KOPT-K1 (cell line): ENCODE measurements around the gene ASB13.

Experiments used
- H3K27ac ChIP-seq: fragments of 200-600 bp; sonication (generic); 2 replicates; pipeline ENCODE4 v1.5.1; 2016; ENCODE audit warnings: antibody characterized with exemption, mild to moderate bottlenecking, low read depth, low read length; ENCODE audit not compliant: poor library complexity, severe bottlenecking
- H3K36me3 ChIP-seq: fragments of 200-600 bp; sonication (generic); 2 replicates; pipeline ENCODE4 v1.5.1; 2017; ENCODE audit warnings: antibody characterized with exemption, mild to moderate bottlenecking, low read length, moderate library complexity; ENCODE audit not compliant: insufficient read depth
- H3K9me3 ChIP-seq: fragments of 200-600 bp; sonication (generic); 2 replicates; pipeline ENCODE4 v1.5.1; 2017; ENCODE audit warnings: antibody characterized with exemption, low read length, mild to moderate bottlenecking; ENCODE audit not compliant: insufficient read depth, poor library complexity, severe bottlenecking

The ASB13 gene

GRCh38 chr10:5616046-5616445, 50.3 kb downstream of the ASB13 start:
- Histone ChIP-seq H3K27ac (no peak overlapping the region), H3K36me3 (no peaks in the 10 kb centered on the region), H3K9me3 (no peaks in the 10 kb centered on the region)

GRCh38 chr10:5615316-5615715, 51.1 kb downstream of the ASB13 start:
- no peaks in the 10 kb centered on the region for H3K36me3 ChIP-seq
- no peak overlapping the region for H3K27ac ChIP-seq
- H3K9me3 ChIP-seq: no peaks in the 10 kb centered on the region

- Histone ChIP-seq H3K36me3 (no peaks in the 10 kb centered on the region), H3K9me3 (no peaks in the 10 kb centered on the region), H3K27ac (no peak overlapping the region)
These were observed 52.2 kb downstream of the ASB13 start for GRCh38 chr10:5614155-5614721.

- Histone ChIP-seq H3K36me3 (no peaks in the 10 kb centered on the region), H3K27ac (no peak overlapping the region), H3K9me3 (no peaks in the 10 kb centered on the region)
These were observed 52.8 kb downstream of the ASB13 start for GRCh38 chr10:5613481-5614154.

- H3K27ac ChIP-seq: no peak overlapping the region
- no peaks in the 10 kb centered on the region for H3K36me3 ChIP-seq
- no peaks in the 10 kb centered on the region for H3K9me3 ChIP-seq
These were observed 54.3 kb downstream of the ASB13 start for GRCh38 chr10:5611899-5612680.

- Histone ChIP-seq H3K9me3 (no peaks in the 10 kb centered on the region), H3K36me3 (no peaks in the 10 kb centered on the region), H3K27ac (no peak overlapping the region)
These were observed 56.3 kb downstream of the ASB13 start for GRCh38 chr10:5609952-5610616.

GRCh38 chr10:5608608-5609220, 57.7 kb downstream of the ASB13 start:
- Histone ChIP-seq H3K27ac (no peak overlapping the region), H3K36me3 (no peaks in the 10 kb centered on the region), H3K9me3 (no peaks in the 10 kb centered on the region)

GRCh38 chr10:5607594-5607993, 58.8 kb downstream of the ASB13 start:
- H3K36me3 ChIP-seq: no peaks in the 10 kb centered on the region
- H3K27ac ChIP-seq: no peak overlapping the region

GRCh38 chr10:5606864-5607263, 59.5 kb downstream of the ASB13 start:
- H3K9me3 ChIP-seq: no peaks in the 10 kb centered on the region
- no peak overlapping the region for H3K27ac ChIP-seq
- no peaks in the 10 kb centered on the region for H3K36me3 ChIP-seq

More at GRCh38 chr10:5607594-5607993, 58.8 kb downstream of the ASB13 start:
- H3K9me3 ChIP-seq: no peaks in the 10 kb centered on the region

GRCh38 chr10:5606321-5606720, 60.1 kb downstream of the ASB13 start:
- Histone ChIP-seq H3K9me3 (no peaks in the 10 kb centered on the region), H3K27ac (no peak overlapping the region), H3K36me3 (no peaks in the 10 kb centered on the region)

- Histone ChIP-seq H3K9me3 (no peaks in the 10 kb centered on the region), H3K36me3 (no peaks in the 10 kb centered on the region), H3K27ac (no peak overlapping the region)
These were observed 61.4 kb downstream of the ASB13 start for GRCh38 chr10:5604961-5605360.

GRCh38 chr10:5604236-5604925, 62.0 kb downstream of the ASB13 start:
- no peak overlapping the region for H3K27ac ChIP-seq
- H3K9me3 ChIP-seq: no peaks in the 10 kb centered on the region
- no peaks in the 10 kb centered on the region for H3K36me3 ChIP-seq

- no peaks in the 10 kb centered on the region for H3K9me3 ChIP-seq
- no peaks in the 10 kb centered on the region for H3K36me3 ChIP-seq
- H3K27ac ChIP-seq: no peak overlapping the region
These were observed 62.6 kb downstream of the ASB13 start for GRCh38 chr10:5603848-5604170.

- Histone ChIP-seq H3K9me3 (no peaks in the 10 kb centered on the region), H3K27ac (no peak overlapping the region), H3K36me3 (no peaks in the 10 kb centered on the region)
These were observed 63.1 kb downstream of the ASB13 start for GRCh38 chr10:5603091-5603847.
